ENCODE measurements around the gene ECSCR.
"Not testable (repeated sequence)": the region's sequence is repeated elsewhere in the genome, so short reads cannot be mapped to it uniquely, and the experiment has no call there.

The ECSCR gene, protein sequence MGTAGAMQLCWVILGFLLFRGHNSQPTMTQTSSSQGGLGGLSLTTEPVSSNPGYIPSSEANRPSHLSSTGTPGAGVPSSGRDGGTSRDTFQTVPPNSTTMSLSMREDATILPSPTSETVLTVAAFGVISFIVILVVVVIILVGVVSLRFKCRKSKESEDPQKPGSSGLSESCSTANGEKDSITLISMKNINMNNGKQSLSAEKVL

DNA sequence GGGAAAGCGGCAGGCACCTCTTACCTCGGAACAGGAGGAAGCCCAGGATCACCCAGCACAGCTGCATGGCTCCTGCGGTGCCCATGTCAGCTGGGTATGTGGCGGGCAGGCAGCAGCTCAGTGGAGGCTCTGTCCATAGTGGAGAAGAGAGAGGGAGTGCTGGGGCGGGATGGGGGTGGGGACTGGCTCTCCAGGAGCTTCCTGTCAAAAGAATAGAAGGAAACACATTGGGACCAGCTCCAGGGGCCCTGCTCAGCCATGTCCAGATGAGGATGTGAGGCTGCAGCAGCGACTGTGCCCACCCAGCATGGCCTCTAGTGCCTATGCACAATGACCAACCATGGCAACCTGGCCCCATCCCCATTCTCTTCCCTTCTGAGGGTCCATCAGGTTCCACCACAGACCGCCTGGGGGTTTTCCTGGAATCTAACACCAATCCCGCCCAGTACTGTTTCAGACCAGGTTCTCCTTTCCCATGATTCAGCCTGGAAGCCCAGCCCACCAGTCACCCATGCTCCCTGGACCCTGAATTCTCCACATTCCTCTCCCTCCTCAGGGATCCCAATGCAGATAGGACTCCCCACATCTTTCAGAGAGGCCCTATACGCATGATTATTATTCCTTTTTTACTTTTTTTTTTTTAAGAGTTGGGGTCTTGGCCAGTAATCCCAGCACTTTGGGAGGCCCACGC is at the start of gene ECSCR:
ECSCR (minus strand) TSS at position 158 of the 691 bp plus-strand sequence; CDS start at position 85, 73 bp downstream.
- DNase-seq: no peak

DNA sequence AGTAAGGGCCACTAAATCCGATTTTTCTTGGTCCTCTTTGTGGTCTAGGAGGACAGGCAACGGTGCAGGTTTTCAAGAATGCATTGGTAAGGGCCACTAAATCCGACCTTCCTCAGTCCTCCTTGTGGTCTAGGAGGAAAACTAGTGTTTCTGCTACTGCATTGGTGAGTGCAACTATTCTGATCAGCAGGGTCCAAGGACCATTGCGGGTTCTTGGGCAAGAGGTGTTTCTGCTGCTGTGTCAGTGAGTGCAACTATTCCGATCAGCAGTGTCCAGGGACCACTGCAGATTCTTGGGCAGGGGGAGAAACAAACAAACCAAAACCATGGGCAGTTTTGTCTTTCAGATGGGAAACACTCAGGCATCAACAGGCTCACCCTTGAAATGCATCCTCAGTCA is 42.2 kb upstream of the ECSCR start:
- not testable (repeated sequence) for DNase-seq

DNA sequence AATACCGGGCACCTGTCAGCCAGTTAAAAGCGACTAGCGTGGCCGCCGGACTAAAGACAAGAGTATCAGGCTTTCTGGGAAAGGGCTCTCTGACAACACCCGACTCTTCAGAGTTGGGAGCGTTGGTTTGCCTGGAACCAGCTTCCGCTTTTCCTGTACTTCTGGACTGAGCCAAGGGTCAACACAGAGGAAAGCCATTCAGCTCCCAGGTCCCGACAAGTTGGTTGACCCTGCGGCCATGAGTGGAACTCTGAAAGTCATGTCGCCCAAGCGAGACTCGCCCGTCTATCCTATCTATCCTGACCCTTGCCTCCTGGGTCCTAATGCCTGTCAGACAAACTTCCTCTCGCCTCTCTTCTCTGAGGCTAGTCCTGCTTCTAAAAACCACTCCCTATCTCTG is 41.3 kb upstream of the ECSCR start:
- not testable (repeated sequence) for DNase-seq

DNA sequence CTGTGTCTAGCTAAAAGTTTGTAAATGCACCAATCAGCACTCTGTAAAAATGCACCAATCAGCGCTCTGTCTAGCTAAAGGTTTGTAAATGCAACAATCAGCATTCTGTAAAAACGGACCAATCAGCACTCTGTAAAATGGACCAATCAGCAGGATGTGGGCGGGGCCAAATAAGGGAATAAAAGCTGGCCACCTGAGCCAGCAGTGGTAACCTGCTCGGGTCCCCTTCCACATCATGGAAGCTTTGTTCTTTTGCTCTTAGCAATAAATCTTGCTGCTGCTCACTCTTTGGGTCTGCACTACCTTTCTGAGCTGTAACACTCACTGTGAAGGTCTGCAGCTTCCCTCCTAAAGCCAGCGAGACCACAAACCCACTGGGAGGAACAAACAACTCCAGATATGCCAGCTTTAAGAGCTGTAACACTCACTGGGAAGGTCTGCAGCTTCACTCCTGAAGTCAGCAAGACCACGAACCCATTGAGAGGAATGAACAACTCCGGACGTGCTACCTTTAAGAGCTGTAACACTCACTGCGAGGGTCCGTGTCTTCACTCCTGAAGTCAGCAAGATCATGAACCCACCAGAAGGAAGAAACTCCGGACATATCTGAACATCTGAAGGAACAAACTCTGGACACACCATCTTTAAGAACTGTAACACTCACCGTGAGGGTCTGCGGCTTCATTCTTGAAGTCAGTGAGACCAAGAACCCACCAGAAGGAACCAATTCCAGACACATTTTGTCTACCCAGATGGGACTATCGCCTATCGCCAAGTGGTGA is 40.7 kb upstream of the ECSCR start:
- not testable (repeated sequence) for DNase-seq

DNA sequence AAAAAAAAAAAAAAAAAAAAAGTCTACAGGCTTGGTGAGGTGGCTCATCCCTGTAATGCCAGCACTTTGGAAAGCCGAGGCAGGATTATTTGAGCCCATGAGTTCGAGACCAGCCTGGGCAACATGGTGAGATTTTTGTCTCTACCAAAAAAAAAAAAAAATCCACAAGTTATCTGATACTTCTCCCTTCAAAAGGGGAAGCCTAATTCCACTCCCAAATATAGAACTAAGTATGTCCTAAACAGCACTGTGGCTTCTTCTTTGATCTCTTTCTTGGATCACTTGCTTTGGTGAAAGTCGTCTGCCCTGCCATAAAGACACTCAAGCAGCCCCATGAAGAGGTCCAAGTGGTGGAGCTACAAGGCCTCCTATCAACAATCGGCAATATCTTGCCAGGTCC is 38.8 kb upstream of the ECSCR start:
- no peak for DNase-seq

DNA sequence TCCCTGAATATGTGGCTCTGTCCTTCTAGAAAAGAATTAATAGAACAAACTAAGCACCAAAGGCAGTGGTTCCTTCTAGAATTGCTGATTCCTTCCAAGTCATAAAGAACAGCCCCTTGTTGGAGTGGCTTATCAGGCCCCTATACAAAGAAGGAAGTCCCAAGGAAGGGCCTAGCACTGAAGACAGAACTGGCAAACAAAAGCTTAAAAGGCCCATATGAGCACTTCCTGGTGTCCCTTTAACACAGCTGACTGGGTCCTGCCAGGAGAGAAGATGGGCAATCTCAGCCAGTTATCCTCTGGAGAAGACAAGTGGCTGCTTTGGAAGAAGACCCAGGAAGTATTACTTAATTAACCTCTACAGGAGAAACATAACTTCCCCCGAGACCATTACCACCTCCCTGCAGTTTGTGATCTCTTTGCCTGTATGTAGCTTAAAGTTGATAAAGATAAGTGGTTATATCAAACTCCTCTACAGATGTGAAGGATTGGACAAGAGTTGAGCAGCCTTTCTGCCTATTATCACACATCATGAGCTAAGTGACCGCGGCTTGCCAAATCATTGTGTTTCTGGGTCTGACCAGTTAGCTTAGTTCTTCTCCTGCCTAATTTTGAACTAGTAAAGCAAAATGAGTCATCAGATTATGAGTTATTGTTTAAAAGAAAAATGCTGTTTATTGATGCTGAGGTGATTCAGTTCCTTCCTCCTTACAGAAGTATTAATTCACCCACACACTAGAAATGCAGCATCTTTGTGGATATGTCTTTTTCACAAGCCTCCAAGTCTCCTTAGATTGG is 33.3 kb upstream of the ECSCR start:
- no peak for DNase-seq

DNA sequence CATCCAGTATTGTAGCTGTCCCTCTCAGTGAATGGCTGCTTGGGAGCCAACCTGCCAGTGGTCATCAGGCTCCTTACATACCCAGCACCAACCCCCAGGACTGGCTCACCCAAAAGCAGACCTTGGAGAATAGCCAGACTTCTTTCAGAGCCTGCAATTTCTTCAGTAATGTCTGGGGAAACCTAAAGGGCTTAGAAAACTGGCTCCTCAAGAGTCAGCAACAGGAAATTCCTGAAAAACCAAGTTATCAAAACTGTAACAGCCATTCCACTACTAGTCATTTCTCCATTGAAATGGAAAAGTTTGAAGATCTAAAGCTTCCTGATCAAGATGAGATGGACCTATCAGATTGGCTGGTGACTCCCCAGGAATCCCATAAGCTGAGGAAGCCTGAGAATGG is 32.3 kb upstream of the ECSCR start:
- no peak for DNase-seq

DNA sequence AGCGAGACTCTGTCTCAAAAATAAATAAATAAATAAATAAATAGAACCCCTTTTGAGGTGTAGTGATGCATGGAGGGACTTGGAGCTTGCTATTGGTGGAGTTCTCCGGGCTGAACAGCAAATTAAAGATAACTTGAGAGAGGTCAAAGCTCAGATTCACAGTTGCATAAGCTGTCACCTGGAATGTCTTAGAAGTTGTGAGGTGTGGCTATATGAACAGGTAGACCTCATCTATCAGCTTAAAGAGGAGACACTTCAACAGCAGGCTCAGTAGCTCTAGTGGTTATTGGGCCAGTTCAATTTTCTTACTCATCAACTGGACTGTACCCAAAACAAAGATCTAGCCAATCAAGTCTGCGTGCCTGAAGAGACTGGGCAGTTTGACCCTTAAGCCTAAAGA is 31.7 kb upstream of the ECSCR start:
- DNase-seq: no peak

DNA sequence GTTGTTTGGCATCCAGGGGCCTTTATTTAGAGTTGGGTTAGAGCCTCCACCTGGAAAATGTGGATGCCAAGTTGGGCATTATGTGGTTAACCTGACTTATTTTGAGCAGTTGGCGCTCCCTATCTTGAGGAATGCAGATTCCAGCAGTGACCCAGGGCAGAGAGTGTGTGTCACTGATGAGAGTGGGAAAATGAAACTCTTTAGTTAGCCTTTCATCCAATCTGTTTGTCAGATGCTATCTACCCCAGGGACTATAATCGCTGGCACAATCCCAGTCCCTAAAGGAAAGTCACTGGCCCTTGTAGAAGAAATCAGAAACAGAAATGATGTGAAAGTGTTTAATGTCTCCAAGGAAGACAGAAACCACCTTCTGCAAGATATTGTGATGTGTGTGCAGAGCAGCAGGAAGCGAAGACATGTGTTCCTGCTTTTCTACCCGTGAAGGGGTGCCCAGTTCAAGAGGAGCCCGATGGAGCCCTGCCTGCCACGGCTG is 30.2 kb upstream of the ECSCR start:
- no peak for DNase-seq

DNA sequence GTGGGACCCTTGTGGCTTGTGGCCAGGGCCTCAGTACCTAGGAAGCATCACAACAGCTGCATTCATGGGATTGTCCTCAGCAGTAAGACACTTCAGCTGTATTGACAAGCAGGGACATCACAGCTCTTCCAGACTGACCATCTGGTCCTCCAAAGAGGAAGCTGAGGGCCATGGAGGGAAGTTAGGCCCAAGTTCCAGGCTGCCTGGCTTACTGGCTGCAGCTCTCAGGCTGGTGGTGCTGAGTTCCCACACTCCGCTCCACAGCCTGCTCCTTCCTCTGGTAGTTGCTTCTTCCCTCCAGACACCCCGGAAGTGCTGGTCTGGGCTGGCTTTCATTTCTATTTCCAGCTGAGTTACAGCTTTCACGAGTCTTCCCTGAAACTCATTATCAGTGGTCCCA is 25.7 kb upstream of the ECSCR start:
- no peak for DNase-seq

DNA sequence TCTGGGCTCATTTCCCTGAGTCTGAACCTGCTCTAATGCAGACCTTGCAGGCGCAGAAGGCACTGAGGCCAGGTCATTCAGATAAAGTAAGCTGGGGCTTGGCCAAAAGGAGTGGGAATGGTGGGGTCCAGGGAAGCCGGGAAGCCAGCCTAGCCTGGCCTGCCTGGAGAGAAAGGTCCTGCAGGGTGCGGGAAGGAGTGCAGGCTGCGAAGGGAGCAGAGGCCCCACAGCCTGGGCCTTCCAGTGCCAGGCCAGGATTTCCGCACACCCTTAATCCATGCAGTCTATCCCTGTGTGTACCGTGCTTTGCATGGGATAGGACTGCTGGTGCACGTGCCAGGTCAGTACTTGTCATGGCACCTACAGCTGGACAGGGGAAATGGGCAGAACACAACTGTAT is 23.7 kb upstream of the ECSCR start:
- DNase-seq: no peak

DNA sequence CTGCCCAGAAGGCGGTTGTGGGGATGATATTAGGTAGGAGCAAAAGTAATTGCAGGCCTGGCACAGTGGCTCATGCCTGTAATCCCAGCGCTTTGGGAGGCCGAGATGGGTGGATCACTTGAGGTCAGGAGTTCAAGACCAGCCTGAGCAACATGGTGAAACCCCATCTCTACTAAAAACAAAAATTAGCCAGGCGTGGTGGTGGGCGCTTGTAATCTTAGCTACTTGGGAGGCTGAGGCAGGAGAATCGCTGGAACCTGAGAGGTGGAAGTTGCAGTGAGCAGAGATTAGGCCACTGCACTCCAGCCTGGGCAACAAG is 20.3 kb upstream of the ECSCR start:
- DNase-seq: not testable (repeated sequence)

DNA sequence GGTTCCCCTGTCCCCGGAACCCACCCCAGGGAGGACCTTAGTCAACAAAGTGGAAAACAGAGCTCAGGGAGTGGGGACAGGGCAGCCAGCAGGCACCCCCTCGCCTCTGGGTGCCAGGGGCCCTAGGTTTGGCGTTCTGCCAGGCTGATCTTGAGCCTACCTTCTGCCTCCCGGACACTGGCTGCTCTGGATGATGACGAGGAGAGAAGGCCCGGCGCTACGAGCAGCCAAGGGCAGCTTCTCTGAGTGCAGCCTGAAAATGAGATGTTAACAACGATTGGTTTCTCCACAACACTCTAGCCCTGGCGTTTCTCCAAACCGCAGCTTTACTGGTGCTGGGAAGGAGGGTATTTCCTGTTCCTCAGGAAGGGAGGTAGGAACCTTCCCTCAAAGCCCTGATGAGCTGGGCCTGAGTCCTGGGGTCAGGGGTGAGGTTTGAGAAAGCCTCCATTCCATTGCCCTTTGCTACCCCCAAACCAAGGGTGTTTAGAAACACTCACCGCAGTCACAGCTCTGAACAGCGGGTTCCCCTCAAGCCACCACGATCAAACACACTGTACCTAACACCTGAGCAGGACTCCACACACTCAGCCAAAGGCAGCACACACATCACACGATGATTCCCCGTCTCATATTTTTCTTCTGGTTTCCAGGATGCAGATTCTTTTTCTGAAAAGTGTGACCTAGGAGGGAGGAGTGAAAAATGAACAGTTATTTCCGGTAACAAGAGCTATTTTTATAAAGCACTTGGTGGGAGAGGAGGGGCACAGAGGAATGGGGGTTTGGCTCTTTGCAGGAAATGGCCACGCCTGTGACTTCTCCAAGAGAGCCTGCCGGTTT is 19.7 kb upstream of the ECSCR start, which contains the start of gene STING1:
STING1 (minus strand) TSS at position 709 of the 840 bp plus-strand sequence. CDS start 1,054 bp downstream, outside the sequence.
- DNase-seq: peak; percentile 53

DNA sequence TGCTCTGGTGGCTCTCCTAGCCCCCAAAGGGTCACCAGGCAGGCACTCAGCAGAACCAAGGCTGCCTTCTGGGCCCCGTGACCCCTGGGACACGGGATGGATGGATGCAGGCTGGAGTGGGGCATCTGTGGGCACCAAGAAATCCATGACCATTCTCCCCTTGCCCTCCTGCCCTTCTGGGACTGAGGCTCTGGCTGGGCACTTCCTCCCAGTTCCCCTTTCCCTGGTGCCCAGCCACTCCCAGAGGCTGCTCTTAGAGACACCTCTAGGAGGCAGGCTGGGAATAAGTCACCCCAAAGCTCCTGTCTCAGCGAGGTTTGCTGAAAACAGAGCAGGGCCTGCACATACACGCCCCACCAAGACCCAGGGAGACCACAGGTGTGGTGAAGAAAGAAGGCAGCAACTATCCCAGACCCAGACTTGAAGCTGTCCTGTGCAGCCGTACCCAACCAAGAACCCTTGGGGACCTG is 19.1 kb upstream of the ECSCR start:
- peak; percentile 33 for DNase-seq

DNA sequence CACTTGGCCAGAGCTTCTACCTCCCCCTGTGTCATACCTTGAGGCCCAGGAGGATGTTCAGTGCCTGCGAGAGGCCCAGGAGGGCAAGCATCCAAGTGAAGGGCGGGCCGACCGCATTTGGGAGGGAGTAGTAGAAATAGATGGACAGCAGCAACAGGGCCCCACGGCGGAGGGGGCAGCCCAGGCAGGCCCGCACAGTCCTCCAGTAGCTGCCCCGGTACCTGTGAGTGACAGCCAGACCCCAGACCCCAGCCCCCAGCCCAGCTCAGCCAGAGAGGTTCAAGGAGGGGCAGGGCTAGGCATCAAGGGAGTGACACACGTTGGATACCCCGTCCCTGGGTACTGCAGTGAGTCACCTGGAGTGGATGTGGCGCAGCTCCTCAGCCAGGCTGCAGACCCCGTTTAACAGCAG is 18.6 kb upstream of the ECSCR start:
- DNase-seq: peak; percentile 25

DNA sequence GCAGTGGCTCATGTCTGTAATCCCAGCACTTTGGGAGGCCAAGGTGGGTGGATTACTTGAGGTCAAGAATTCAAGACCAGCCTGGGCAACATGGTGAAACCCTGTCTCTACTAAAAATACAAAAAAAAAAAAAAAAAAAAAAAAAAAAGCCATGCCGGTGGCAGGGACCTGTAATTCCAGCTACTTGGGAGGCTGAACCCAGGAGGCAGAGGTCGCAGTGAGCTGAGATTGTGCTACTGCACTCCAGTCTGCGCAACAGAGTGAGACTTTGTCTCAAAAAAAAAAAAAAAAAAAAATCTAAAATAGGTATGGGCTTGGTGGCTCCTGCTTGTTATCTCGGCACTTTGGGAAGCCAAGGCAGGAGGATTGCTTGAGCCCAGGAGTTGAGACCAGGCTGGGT is 17.2 kb upstream of the ECSCR start:
- not testable (repeated sequence) for DNase-seq

DNA sequence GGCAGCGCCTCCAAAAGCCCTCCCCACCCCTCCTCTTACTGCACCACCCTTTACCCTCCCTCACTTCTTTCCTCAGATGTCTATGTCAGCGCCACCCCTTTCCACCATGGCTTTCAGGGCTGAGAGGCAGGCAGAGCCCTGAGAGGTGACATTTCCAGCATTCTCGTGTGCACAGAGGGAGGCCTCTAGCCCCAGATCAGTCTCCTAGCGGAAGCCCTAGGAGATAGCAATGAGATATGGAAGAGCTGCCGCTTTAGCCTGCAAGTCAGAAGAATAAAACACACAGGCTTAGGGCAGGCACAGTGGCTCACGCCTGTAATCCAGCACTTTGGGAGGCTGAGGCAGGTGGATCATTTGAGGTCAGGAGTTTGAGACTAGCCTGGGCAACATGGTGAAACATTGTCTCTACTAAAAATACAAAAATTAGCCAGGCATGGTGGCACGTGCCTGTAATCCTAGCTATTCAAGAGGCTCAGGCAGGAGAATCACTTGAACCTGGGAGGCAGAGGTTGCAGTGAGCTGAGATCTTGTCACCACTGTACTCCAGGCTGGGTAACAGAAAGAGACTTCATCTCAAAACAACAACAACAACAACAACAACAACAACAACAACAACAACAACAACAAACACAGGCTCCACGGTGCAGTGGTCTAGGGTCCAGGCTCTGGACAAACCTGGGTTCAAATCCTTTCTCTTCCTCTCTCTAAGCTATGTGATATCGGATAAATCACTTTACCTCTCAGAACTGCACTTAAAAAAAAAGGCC is 16.3 kb upstream of the ECSCR start:
- not testable (repeated sequence) for DNase-seq

DNA sequence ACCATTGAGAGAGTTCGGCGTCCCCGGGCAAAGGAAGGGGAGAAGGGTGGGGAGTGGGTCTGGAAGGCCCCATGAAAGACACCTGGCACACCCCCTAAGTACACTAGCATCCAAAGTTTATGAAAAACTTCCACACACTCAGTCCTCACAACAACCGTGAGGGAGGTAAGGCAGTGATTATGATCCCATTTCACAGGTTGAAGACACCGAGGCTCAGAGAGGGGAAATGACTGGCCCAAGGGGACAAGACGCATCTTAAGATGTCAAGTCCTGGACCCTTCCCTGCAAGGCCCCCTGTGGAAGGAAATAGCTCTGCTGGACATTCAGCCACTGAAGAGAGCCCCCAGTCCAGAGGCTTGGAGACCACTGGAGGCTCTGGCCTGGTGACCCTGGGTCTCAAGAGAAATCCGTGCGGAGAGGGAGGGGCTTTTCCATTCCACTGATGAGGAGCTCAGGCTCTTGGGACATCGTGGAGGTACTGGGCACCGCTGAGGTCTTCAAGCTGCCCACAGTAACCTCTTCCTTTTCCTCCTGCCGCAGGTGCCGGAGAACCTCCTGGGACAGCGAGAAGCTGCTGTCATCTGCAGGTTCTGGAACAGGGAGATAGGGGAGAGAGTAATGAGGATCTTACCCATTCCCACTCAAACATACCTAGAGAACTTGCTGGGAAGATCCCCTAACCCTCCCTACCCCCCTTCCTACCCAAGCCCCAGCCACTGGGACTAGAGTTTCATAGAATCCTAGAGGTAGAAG is 13.5 kb upstream of the ECSCR start:
- DNase-seq: no peak

DNA sequence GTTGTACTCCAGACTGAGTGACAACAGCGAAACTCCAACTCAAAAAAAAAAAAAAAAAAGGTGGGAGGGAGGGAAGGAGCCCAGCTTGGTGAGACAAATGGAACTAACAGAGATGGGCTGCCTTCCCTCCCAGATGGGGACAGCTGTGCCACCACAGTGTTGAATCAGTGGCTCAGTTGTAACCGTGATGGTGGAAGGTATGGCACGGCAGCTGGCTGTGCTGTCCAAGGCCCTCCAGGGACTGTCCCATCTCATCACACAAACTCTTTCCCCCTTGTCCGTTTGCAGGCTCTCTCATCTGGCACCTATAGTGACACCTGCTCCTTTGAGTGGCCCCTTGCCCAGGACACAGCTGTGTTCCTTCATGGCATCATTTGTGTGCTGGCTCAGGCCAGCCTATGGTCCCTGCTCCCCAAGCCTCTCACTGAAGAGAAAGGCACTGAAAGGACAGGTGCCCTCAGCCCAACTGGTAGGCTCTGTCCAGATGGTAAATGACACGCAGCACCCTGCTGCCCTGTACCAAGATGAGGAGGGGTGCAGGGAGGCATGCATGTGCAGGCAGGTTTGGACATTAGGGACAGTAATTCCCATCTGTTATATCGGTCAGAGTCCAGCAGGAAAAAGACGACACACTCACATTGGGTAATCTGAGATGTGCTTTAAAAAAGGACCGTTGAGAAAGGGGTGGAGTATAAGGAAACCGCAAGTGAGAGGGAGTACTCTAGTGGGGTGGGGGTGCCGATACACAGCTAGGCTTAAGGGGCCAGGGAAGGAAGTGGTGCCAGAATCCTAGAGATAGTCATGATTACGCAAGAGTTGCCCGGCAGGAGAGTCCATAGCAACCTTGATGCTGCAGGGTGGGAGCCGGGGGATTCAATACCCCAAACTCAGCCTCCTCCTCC is 12.6 kb upstream of the ECSCR start:
- no peak for DNase-seq
